ENCODE results near the gene CAMTA1. TPM values are rescaled to one million over a fixed set of nuclear protein-coding genes. Genes with fewer than 3 reads are reported as not detected.
"Not testable (repeated sequence)": the region's sequence is repeated elsewhere in the genome, so short reads cannot be mapped to it uniquely, and the experiment has no call there.

Gene CAMTA1
- polyA plus RNA-seq, 12 donors, result 24.2 to 51.1 (median 44.7) TPM; not detected in 1

DNA sequence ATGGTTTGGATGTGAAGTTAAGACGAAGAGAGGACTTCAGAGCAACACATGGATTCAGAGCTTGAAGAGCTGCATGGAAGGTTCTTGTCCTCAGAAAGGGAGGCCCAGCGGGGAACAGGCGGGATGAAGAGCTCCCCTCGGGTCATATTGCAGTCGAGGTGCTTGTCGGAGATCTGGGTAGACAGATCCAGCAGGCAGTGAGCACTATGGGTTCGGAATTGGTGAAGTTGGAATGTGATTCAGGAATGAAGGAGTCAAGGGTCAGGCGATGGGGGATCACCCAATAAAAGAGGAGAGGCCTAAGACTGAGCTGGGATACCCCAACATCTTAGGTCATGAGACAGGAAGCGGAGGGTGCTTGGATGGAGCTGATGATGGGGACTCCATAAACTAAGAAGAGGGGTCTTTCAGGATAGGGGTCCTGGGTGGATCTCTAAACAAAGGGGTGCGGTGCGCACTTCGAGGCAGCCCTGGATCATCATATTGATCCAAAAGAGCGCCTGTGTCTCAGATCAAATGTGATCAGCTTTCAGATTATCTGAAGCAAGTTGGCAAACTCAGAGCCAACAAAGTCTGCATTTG, 809.6 kb downstream of the CAMTA1 start:
- no peak for DNase-seq

DNA sequence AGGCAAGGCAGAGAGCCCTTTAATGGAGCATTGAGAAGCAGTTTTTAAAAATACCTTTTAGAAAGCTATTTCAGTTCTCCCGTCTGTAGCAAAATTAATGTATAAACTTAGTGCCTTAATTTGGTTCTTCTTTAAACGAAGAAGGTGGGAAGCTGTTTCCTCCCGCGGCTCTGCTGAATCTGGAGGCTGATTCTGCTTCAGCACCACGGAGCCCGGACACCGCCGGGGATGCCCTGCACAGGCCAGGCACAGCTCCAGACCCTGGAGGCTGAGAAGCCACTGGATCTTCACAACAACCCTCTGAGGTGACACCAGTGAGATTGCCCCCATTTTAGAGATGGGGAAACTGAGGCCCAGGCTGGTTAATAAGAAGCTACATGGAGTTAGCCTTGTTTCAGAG, 810.1 kb downstream of the CAMTA1 start:
- no peak for DNase-seq

DNA sequence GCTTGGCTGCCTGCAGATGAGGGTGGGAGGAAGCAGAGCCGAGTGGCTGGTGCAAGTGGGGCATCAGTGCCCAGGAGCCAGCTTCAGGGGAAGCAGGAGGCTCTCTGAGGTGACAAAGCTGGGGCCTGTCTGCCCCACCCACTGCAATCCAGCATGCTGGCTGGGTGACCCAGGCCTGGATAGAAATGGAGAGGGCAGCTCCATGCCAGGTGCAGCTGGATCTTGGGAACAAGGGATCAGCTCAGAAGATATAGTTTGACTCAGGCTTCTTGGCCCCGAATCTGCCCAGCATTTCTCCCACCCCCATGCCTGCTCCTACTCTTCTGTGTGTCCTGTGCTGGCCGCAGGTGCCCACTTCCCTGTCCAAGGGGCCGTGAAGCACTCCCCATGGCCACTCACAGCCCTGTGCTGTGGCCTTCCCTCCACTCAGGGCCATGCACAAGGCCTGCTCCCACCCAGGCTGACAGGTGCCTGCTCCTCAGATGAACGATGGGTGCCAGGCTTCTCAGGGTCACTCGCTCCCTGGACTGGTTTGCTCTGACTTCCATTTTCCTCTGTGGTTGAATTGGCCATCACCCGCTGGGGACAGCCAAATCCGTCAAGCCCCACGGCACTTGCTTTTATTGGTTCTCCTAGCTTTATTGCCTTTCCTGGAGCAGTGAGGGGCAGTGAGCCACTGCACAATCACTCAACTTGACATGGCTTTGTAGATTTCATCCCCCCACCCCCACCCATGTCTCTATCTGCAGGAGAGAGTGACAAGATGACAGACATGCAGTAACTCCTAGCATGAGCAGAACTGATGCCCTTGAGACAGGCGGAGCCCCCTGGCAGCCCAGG, 811.1 kb downstream of the CAMTA1 start:
- DNase-seq, result no peak

DNA sequence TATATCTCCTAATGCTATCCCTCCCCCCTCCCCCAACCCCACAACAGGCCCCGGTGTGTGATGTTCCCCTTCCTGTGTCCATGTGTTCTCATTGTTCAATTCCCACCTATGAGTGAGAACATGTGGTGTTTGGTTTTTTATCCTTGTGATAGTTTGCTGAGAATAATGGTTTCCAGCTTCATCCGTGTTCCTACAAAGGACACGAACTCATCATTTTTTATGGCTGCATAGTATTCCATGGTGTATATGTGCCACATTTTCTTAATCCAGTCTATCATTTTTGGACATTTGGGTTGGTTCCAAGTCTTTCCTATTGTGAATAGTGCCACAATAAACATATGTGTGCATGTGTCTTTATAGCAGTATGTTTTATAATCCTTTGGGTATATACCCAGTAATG, 812.8 kb downstream of the CAMTA1 start:
- not testable (repeated sequence) for DNase-seq

DNA sequence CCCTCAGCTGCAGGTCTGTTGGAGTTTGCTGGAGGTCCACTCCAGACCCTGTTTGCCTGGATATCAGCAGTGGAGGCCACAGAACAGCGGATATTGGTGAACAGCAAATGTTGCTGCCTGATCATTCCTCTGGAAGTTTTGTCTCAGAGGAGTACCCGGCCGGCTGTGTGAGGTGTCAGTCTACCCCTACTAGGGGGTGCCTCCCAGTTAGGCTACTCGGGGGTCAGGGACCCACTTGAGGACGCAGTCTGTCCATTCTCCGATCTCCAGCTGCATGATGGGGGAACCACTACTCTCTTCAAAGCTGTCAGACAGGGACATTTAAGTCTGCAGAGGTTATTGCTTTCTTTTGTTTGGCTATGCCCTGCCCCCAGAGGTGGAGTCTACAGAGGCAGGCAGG, 819.7 kb downstream of the CAMTA1 start:
- DNase-seq, result not testable (repeated sequence)

DNA sequence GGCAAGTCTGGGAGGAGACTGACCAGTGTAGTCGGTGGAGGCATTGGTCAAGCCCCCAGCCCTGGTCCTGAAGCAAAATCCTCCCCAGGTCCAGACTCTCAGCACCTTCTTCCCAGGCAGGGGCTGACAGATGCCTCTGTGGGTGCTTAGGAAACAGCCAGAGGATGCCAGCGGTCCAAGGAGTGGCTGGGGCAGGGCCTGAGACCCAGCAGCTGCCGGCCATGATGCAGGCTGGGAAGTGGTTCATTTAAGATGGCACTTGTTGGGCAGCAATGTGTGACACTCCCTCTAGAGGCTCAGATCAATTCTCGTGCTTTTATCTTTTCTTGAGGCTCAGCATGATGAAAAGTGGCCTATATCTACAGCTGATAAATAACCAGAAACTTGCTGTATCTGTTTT, 820.8 kb downstream of the CAMTA1 start:
- DNase-seq, result no peak

DNA sequence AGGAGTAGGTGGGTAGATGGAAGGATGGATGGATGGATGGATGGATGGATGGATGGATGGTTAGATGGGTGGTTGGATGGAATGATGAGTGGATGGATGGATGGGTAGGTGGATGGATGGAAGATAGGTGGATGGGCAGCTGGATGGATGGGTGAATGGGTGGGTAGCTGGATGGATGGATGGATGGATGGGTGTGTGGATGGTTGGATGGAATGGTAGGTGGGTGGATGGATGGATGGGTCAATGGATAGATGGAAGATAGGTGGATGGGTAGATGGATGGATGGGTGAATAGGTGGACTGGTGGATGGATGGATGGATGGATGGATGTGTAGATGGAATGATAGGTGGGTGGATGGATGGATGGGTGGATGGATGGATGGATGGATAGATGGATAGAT, 821.8 kb downstream of the CAMTA1 start:
- DNase-seq, result no peak

DNA sequence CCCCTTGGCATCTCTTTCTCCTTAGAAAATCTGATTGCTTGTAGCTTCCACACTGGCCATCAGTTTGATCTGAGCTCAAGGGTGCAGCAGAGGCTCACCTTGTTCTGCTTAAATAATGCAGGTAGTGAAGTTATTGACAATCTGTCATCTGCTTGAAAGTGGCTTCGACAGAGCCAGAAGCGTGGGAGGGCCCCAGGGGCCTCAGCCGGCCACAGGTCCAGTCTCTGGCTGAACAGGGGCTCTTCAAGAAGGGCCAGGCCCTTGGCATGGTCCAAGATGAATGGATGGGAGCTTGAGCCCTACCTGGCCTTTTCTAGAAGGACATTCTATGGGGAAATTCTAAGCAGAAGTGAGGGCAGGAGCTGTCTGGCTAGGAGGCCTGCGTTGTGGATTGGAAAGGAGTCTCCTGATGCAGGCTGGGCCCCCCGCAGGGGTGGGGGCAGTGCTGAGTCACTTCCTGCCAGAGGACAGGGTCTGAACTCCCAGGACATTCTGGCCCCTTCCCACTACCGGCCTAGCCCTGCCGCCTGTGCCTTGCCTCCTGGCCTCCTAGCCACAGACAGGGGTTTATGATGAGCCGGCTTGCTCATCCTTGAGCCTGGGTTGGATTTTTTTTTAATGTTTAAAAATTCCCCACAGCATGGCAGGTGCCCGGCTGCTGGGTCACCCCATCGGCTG, 823.5 kb downstream of the CAMTA1 start:
- no peak for DNase-seq

DNA sequence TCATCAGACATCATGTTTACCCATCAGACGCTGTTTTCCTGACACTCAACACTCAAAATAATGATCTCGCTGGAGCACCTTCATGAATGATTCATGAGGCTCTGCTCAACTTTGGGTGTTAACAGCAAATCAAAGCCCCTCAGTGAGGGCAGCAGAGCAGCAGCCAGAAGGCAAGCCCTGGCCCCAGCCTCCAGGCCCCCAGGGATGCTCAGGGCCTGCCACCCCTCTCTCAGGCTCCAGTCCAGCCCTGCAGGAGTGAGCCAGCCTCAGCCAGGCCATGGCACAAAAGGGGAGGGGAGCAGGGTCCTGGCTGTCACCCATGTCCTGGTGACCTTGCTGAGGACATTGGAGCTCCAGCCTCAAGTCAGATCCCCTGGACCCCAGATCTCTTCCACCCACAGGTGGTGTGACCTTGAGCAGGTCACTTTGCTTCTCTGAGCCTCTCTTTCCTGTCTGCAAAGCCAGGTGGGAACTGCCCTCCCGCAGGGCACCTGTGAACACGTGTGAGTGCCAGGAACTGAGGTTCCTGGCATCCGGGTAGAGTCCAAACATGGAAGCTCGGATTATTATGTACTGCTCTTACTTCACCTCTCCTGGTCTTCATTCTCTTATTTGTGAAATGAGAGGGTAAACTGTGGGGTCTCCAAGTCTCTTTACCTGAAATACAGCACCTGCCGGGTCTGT, 824.2 kb downstream of the CAMTA1 start:
- DNase-seq, result no peak

DNA sequence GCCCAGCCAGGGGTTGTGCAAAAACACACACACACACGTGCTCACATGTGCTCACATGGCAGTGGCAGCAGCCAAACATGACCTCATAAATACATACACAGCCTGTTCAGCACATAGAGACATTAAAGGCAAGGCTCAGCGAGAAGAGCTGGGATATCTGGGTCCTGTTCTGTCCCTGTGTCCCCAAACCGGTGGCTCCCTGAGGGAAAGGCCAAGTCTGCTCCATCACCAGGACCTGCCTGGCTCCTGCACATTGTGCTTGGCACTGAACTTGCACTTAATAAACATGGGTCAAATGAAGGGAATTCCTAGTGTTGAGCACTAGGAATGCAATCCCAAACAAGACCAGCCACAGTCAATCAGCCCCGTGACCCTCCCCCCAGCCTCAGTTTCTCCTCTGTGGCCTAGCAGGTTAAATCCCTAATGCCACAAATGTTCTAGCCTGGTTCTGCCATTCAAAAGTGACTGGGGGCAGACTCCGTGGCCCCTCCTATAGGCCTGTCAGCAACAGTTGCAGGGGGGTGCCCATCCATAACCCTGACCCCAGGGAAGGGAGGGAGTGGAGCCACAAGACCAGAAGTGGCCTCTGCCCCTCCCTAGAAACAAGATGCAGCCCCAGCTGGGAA, 825.0 kb downstream of the CAMTA1 start:
- DNase-seq, result no peak

DNA sequence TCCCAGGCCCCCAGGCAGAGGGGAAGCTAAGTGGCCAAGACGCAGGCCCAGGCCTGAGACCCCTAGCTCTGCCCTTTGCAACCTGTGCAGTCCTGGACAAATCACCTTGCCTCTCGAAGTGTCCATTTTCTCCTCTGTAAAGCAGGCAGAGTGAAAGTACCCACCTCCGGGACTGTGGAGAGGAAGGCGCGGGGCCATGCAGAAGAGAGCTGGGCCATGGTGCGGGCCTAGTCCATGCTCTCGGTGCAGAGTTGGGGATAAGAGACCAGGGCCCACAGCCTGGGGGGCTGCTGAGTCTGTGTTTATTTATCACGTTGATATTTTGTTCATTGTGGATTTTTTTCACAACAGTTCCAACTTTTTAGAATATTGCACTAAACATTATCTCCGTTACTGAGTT, 825.7 kb downstream of the CAMTA1 start:
- no peak for DNase-seq

DNA sequence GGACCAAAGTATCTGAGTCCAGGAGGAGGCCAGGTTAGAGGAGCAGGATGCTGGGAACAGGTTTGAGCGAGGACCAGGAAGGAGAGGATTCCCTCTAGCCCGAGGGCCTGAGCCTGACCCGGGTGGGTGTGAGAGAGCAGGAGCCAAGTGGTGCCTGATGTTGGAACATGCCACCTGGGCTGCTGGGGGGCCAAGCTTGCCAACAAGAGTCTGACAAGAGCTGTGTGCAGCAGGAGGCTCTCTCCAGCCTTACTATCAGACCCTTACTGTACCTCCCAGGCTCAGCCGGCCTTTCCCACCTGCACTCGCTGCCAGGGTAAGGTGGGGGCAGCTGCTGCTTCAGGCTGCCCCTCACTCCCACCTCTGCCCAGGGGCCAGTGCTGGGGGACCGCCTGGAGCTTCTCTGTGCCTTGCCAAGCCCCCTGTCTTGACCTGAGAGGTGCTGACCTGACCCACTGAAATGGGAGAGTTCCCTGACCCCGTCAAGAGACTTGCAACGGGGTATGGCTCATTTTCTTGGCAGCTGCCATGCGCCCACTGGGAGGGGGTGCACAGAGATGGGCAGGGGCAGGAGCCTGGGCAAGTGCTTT, 826.3 kb downstream of the CAMTA1 start:
- no peak for DNase-seq

DNA sequence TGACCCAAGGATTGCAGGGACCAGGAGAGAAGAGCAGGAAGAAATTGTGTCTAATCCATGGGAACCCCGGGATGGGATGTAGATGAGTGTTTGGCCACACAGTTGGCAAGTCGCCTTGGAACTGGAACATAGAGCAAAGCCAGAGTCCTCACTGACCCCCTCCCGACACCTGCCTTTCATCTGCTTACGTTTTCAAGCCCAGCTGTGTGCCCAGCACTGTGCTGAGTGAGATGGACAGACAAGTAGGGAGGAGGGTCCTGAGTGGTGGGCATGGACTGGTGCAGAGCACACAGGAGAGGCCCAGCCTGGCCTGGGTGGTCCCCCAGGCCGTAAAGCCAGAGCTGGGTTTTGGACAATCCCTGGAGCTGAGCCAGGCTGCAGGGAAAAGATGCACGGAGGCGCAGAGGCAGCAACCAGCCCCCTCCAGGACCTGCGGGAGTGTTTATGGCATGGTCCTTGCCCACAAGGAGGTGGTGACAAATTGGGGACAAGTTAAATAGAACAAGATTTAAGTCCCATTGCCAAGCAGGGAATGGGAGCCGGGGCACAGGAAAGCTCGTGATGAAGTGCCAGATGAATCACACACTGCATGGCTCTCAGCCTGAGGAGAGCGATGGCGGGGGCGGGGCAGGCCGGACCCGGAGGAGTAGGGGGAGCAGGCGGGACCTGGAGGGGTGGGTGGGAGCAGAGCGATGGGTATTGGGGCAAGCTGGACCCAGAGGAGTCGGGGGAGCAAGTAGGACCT, 828.0 kb downstream of the CAMTA1 start:
- no peak for DNase-seq

DNA sequence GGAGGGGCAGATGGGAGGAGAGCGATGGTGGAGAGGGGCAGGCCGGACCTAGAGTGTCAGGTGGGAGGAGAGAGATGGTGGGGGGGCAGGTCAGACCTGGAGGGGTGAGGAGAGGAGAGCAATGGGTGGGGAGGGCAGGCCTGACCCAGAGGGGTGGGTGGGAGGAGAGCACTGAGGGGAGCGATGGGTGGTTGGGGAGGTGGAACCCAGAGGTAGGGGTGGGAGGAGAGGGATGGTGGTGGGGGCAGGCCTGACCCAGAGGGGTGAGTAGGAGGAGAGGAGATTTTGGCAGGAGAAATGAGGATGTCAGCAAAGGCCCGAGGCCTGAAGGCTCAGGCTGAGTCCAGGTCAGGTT, 828.6 kb downstream of the CAMTA1 start:
- no peak for DNase-seq

DNA sequence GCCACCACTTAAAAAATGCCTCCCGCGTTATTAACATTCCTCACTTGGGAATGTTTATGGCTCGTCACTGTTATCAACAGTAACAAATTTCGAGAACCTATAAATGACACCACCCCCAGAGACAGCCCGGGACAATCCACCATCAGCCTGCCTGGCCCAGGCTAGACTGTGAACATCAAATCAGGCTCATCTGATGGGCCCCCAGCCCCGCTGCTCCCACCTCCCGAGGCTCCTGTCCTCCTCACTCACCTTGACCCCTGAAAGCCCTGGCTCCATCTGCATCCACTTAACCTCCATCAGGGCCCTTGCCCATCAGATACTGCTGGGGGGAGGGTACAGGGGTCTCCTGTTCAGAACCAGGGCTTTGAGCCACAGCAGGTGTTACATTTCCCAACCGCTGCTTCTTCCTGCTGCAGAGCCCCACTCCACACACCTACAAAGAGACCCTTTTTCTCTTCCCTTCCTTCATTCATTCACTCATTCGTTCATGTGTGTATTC, 829.4 kb downstream of the CAMTA1 start:
- DNase-seq, result no peak

DNA sequence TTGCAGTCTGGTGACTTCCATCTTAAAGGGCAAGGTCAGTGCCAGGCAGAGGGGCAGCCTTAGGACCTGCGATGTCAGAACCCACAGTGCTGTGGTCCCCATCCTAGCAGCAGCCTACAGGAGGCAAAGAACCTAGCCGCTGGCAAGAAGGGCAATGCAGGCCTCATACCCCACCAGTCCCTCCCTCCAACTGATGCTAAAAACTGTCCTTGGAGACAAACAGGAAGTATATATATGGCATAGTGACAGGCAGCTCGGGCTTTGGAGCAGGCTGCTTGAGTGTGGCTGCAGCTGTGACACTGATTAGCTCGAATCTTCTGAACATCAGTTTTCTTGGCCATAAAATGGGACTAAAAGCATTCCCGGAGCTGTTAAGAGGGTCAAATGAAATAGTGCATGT, 829.9 kb downstream of the CAMTA1 start:
- no peak for DNase-seq

DNA sequence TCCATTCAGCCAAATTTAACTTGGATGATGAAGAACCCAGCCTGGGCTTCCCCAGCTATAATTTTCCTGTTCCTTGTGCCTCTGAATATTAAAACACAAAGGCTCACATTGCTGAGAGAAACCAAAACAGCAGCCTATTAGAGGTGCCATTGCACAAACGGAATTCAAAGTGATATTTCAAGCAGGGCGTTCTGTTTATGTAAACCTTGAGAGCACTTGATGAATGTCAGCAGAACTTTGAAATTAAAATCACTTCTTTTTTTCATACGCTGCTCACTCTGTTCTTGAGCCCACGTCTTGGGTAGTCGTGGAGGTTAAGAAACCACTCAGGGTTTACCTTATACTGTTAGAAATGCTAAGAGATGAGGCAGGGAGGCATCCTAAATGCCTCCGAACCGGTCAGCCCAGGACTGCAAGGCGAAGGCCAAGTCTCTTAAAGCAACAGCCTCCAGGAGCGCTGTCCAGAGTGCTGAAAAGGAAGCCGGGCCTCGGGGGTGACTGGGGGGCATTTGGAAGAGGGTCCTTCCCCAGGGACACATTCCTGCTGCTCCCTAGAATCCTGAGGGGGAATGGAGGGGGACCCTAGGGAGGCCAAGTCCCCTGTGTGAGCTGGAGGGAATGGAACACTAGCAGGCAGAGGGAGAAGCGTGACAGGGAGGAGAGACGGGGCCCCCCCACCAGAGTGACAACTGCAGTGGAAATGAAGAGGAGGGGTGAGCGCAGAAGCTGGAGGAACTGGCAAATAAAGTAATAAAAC, 831.0 kb downstream of the CAMTA1 start:
- DNase-seq, result peak; percentile 49

DNA sequence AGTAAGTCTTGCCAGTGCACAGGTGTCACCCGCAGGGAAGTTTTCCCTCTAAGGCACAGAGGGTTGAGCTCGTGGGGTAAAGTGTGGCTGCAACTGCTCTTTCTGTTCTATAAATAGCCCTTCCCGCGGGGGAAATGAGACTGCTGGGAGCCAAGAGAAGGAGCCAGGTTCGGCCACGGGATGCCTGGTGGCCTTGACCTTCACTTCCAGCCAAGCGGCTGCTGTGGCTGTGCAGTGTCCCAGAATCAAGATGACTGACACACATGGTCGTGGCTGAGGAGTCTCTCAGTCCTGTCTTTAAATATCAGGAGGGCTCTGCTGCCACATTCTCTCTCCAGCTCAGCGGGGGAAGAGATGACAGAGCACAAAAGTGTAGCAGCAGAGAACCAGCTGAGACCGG, 831.7 kb downstream of the CAMTA1 start:
- DNase-seq, result no peak

DNA sequence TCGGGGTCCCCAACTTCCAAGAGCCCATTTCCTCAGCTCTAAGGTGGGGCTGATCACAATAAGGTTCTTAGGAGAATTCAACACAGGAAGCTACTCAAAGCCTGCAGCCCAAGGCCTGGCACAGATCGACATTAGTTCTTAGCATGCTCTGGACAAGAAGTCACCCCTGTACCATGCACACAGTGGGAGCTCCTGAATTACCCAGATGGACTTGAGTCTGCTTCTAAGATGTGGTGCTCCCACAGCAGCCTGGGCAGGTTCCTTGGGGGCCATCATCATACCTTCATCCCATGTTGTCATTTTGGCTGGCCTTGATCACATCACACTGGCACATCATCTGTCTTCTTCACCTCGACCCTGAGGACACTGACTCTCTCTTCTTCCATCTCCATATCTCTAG, 832.6 kb downstream of the CAMTA1 start:
- no peak for DNase-seq

DNA sequence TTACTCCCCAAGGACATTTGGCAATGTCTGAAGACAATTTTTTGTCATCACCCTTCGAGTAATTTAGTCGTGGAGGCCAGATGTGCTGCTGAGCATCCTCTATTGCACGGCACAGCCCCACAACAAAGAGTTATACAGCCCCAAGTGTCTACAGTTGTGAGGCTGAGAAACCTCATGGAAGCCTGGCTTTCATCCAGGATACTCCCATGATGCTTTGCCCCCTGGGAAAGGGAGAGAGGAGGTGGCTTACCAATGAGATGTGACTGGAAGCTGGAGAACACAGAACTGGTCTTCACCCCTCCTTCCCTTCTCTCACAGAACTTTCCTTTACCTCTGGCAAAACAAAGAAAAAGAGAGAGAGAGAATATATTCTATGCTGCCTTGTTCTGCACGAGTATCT, 834.9 kb downstream of the CAMTA1 start:
- no peak for DNase-seq

Data from muscle of arm (tissue), 12 donors.